SH-SY5Y (cell line): Measurements from ENCODE around the gene GALNT2.

Experiments
- GATA2 ChIP-seq: IDR thresholded peaks from 2 replicates; pipeline ENCODE4 v1.6.1; 2011; ENCODE audit warnings: mild to moderate bottlenecking, low read depth, low read length
- GATA3 ChIP-seq: IDR thresholded peaks from 2 replicates; pipeline ENCODE4 v1.6.1; 2011; ENCODE audit warnings: low read depth, mild to moderate bottlenecking, low read length, moderate library complexity

The GALNT2 gene

DNA sequence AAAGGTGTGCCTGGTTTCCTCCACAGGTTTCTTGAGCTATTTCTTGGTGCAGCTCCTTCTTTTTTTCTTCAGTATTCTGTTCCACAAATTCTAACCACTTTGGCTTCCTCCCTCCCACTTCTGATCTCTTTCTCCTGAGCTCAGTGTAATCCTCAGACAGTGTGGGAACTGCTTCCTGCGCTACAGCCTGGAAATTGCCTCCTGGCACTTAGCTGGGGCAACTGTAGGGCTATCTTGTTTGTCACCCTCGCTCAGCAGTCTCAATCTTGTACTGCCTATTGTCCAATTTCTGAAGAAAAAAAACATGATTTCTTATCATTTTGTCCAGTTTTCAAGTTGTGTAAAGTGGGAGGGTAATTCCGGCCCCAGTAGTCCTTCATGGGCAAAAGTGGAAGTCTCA lies 24.0 kb upstream of the GALNT2 start:
- TF ChIP-seq GATA3 (no peak), GATA2 (no peak)

DNA sequence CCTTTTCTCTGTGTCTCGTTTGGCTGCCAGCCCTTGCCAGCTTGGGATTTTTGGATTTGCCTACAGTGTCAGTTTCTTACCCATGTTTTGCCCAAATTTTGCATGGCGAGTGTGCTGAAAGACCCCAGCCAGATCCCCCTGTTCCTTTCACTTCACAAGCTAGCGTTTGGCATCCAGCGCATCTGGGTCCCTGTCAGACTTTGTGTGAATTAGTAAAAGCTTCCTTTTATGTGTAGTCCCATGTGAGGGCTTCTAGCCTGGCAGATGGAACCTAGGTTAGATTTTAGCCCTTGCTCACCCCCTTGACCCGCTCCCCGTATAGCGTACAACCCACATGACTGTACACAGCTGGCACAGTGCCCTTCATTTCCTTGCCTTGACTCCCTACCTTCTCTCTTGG lies 22.3 kb upstream of the GALNT2 start:
- TF ChIP-seq GATA3 (no peak), GATA2 (no peak)

DNA sequence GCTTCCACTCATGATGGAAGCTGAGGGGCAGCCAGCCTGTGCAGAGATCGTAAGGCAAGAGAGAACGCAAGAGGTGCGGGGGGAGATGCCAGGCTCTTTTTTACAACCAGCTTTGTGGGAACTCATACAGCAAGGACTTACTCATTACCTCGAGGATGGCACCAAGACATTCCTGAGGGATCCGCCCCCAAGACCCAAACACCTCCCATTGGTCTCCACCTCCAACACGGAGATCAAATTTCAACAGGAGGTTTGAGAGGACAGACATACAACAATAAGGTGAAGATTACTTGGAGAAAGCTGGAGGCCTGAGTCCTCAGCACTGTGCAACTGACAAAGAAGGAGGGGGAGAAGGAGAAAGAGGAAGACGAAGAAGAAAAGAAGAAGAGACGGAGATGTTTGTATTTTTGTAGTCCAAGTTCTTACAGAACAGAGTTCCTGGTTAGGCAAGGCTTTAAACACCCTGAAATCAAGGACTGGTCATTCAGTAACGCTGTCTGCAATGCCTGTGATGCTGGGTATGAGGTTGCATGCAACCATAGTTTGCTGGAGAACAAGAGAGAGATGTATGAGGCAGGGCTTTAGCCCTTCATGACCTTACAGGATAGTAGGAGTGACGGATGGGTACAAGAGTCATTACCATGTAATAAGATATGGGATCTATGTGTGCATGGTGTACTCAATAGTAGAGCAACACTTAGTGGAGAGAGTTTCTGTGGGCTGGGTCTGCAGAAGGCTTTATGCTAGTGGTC lies 19.7 kb upstream of the GALNT2 start:
- TF ChIP-seq GATA3 (no peak), GATA2 (no peak)

DNA sequence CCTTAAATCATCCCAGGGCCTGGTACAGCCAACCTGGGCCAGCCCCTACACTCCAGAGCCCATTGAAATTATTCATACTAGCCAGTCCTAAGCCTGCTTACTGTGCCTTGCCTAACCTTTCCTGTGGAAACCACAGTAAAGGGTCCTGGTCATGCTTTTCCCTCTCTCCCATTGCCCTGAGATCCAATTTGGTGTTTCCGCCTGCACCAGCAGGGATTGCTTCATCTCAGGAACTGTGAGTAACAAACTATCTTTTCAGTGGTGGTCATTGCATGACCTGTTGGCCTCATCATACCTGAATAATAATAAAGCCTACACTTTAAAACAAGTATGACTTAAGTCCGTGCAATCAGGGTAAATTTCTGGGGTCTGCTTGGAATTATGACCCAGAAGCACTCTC lies 18.7 kb upstream of the GALNT2 start:
- no peak for TF ChIP-seq GATA2
- no peak for TF ChIP-seq GATA3

DNA sequence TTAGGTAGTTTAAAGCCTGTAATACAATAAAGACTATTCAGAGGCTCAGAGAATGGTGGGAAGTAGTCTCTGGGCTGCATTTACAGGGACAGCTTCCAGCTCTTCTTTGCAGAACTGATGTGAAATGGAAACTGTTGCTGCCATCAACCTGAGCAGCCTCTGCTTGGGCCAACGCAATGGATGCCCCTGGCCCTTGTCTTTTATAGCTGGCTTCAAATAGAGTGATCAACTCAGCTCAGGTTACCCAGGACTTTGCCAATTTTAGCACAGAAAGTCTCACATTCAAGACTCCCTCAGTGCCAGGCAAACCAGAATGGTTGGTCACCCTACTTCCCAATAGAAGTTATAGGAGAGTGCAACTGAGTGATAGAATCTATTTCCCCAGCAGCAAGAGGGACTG lies 18.1 kb upstream of the GALNT2 start:
- TF ChIP-seq GATA3 (no peak), GATA2 (no peak)

DNA sequence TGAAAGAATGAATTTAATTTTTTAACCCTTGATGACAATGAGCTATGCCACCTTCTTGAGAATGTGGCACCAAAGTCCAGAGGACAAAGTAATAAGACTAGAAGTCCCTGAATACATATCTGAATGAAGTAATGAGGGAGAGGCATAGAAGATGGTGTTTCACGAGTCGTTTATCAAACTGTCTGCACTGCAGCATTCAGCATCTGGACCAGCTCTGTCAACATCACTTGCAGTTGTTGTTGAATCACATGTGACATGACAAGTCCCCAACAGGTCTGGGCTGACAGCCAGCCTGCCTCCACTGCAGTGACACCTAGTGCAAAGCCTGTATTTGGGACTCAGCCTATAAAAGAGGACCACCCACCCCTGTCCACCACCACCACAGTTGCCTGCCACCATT lies 17.3 kb upstream of the GALNT2 start:
- TF ChIP-seq GATA3 (no peak), GATA2 (no peak)

DNA sequence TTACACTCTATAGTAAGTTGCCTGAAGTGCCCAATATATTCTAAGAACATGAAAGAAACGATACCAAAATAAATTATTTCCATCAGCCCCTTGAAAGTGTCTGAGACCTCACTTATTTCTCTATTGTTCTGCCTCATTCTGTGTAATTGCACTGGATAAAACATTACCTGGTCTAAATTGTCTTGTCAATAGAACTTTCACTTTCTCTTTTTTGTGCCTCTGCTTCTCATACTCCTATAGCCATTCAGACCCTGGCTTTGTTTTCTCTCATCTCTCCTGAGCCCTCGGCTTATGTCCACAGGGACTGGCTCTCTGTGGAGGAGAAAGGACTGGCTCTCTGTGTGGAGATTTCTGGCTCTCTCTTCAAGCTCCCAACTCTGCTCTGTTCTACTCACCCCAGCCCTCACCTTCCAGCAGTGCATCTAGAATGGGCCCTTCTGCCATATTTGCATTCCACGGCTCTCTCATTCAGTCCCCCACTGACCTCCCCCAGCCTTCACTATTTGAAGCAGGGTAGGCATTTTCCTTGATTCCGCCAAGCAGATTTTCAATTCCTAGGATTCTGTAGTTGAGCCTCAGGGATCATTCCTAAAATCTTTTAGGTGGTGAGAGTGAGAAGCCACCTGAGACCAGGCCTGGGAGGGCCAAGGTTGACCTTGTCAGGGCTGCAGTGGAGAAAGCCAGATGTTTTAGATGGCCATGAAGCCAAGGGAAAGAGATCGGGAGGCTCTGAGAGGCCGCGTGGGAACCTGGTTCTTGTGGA lies 15.9 kb upstream of the GALNT2 start:
- TF ChIP-seq GATA3 (no peak), GATA2 (no peak)

DNA sequence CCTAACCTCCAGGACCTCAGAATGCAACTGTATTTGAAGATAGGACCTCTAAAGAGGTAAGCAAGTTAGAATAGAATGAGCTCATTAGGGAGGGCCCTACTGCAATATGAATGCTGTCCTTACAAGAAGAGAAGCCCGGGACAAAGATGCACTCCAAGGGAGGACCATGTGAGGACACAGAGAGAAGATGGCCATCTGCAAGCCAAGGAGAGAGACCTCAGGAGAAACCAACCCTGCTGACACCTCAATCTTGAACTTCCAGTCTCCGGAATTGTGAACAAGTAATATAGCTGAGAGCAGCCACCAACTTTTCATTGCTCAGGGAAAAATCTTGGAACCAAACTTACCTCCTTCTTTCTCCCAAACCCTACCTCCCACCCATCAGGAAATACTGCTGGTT lies 15.0 kb upstream of the GALNT2 start:
- TF ChIP-seq GATA3 (no peak), GATA2 (no peak)

DNA sequence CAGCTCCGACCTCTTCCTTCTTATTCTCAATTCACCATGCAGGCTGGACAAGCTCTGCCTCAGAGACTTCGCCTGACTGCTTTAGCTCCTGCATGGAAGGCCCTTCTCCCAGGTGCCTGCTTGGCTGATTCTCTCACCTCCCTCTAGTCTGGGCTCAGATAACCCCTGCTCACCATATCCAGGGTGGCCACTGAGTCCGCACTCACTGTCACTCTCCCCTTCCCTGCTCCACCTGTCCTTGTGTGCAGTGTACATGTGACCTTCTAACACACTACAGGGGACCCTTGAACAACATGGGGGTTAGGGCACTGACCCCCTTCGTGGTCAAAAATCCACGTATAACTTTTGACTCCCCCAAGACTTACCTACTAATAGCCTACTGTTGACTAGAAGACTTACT lies 14.4 kb upstream of the GALNT2 start:
- TF ChIP-seq GATA3 = no peak
- TF ChIP-seq GATA2 = no peak

DNA sequence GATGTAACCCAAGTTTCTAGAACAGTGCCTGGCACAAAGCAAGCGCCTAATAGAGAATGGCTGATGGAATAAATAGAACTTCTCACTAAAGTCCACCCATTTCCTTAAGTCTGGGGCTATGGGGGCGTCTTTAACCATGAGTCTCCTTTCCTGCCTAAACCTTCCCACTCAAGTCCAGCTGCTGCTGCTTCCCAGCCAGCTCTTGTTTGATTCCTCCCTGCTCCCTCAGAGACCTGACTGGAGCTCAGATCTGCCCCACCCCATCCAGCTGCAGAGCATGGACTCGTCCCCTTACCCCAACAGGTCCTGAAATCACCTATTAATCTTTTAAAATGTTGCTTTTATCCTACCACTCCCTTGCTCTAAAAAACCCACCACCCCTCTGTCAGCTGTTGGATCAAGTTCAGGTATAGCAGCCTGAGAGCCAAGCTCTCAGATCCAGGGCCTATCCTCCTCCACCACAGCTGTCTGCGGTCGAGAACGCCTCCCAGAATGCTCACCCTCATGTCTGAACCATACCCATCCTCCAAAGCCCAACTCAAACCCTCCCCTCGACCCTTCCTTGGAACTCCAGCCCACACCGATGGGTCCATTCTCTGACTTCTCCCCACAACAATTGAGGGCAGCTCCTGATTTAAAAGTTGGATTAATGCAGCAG lies 12.8 kb upstream of the GALNT2 start:
- TF ChIP-seq GATA2 (no peak), GATA3 (no peak)

DNA sequence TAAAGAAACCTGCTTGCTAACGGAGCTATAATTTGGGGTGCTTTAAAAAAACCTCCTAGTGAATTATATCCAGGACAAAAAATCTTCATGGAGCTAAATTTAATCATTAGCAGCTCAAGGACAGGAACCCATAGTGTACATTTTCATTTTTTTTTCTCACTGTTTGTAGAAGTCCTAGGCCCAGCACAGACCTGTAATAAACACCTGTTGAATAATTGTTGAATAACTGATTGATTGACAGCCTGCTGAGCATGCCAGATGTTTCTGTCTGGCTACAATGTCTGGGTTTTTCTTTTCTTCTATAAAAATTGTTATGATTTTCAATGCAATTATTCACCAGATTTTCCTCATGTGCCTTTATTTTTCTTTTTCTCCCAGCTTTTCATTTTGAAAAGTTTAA lies 10.9 kb upstream of the GALNT2 start:
- TF ChIP-seq GATA2 = no peak
- no peak for TF ChIP-seq GATA3

DNA sequence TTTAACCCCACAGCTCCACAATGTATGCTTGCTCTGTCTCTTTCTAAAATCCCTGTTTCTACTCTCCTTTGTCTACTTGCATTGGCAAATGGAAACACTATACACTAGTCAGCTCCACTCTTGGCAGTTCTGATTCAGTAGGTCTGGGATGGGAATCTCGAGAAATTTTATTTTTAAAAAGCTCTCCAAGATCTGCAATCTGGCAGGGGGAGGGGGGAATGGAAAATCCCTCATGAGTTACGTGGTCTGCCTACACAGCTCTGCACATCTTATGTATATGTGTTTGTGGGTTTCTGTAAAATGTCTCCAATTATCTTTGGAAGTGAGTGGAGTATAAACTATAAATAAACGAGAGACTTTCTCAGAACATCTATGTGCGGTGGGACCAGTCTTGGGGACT lies 9.9 kb upstream of the GALNT2 start:
- TF ChIP-seq GATA2 (no peak), GATA3 (no peak)

DNA sequence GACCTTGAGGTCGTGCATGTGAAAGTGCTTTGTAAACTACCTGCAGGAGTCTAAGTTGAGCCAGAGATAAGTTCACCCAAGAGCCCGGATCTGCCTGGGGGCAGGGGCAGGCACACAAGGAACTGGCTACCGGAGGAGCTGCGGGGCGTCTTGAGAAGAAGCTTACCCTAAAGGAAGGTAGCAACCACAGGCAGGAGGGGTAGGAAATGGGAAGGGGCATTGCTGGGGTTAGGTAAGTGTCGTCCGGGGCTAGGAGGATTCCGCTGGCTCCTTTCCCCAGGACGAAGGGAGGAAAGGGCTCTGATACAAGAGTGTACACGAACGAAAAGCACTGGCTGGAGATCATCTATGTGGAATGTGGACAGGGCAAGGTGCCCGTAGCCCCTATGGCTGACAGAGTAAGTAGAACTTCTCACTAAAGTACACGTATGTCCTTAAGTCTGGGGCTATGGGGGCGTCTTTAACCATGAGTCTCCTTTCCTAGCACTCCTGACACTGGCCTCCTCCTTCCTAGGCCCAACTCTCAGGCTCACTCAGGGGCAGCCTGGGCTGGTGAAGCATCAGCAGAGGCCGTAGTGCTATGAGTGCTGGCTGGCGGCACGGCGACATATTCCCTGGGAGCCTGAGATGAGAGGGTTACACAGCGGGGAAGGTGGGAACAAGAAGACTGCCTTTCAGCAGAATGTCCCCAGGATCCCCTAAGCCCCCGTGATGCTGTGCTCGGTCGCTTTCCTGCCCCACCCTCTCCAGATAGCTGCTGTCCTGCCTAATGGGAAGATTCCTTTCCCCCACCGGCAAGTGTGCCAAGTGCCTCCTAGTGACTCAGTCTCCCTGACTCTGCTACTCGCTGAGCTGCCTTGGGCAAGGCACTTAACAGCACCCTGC lies 9.1 kb upstream of the GALNT2 start:
- no peak for TF ChIP-seq GATA2
- TF ChIP-seq GATA3 = no peak

DNA sequence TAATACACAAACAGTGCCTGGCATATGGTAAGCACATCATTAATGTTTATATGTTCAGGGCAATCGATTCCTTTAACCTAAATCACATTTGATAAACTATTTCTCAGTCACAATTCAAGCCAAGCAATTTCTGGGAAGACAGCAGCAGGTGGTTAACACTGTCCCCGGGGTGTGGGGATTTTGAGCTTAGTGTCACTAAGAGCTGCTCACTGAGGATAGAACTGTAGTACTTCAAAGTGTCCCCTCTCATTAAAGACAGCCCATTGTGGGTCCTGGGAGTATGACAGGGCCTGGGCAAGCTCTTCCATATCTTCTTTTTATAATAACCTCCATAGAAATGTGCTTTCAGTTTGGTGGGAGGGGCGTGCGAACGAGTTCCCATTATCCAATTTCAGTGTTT lies 8.4 kb upstream of the GALNT2 start:
- no peak for TF ChIP-seq GATA3
- no peak for TF ChIP-seq GATA2
